MM.1S (cell line): ENCODE measurements around the gene ECHDC1.

Source experiments
- DNase-seq: peaks from one replicate; pipeline ENCODE4 v3.0.0-alpha.2; 2015
- H2AFZ ChIP-seq: fragments of 300-600 bp; sonication (generic); 2 replicates; pipeline ENCODE4 v1.6.0; 2016; ENCODE audit warnings: antibody characterized with exemption, low read length
- H3F3A ChIP-seq: fragments of 300-600 bp; sonication (generic); 2 replicates; pipeline ENCODE4 v1.6.1; 2016; ENCODE audit warnings: mild to moderate bottlenecking, antibody characterized with exemption, low read length, moderate library complexity, mixed read lengths; ENCODE audit not compliant: insufficient read depth
- H3K27ac ChIP-seq: fragments of 300-600 bp; sonication (generic); 2 replicates; pipeline ENCODE4 v1.5.1; 2016; ENCODE audit warnings: mild to moderate bottlenecking, low read length
- H3K27me3 ChIP-seq: fragments of 300-600 bp; sonication (generic); replicated peaks from 2 replicates; pipeline ENCODE4 v1.6.0; 2016; ENCODE audit warnings: low read length; ENCODE audit not compliant: insufficient read depth
- H3K36me3 ChIP-seq: fragments of 300-600 bp; sonication (generic); replicated peaks from 2 replicates; pipeline ENCODE4 v1.6.1; 2016; ENCODE audit warnings: mild to moderate bottlenecking, low read length, mixed read lengths; ENCODE audit not compliant: insufficient read depth
- H3K4me1 ChIP-seq: fragments of 300-600 bp; sonication (generic); 2 replicates; pipeline ENCODE4 v1.6.1; 2016; ENCODE audit warnings: low read length, mixed read lengths
- H3K4me2 ChIP-seq: fragments of 300-600 bp; sonication (generic); 2 replicates; pipeline ENCODE4 v1.6.0; 2016; ENCODE audit warnings: low read depth, low read length
- H3K4me3 ChIP-seq: fragments of 300-600 bp; sonication (generic); 2 replicates; pipeline ENCODE4 v1.5.1; 2016; ENCODE audit warnings: low read length, mixed read lengths
- H3K79me2 ChIP-seq: fragments of 300-600 bp; sonication (generic); 2 replicates; pipeline ENCODE4 v1.6.1; 2016; ENCODE audit warnings: mixed run types, low read length, mixed read lengths
- H3K9ac ChIP-seq: fragments of 300-600 bp; sonication (generic); 2 replicates; pipeline ENCODE4 v1.6.1; 2016; ENCODE audit warnings: low read length, mixed read lengths
- H3K9me2 ChIP-seq: fragments of 300-600 bp; sonication (generic); replicated peaks from 2 replicates; pipeline ENCODE4 v1.6.1; 2016; ENCODE audit warnings: mild to moderate bottlenecking, low read length, mixed read lengths; ENCODE audit not compliant: insufficient read depth
- H3K9me3 ChIP-seq: fragments of 300-600 bp; sonication (generic); replicated peaks from 2 replicates; pipeline ENCODE4 v1.6.1; 2016; ENCODE audit warnings: mild to moderate bottlenecking, low read length, mixed read lengths; ENCODE audit not compliant: insufficient read depth
- H4K20me1 ChIP-seq: fragments of 300-600 bp; sonication (generic); 2 replicates; pipeline ENCODE4 v1.6.1; 2016; ENCODE audit warnings: mild to moderate bottlenecking, low read length, moderate library complexity, mixed read lengths; ENCODE audit not compliant: insufficient read depth
- EZH2 ChIP-seq: fragments of 300-600 bp; sonication (generic); optimal IDR thresholded peaks from 2 replicates; pipeline ENCODE3; 2017; ENCODE audit warnings: low read depth, mild to moderate bottlenecking, antibody characterized with exemption, low read length, mixed read lengths
- EZH2phosphoT487 ChIP-seq: fragments of 300-600 bp; sonication (generic); IDR thresholded peaks from 2 replicates; pipeline ENCODE4 v1.6.1; 2018; ENCODE audit warnings: antibody characterized with exemption, low read length
- TF ChIP-seq, protein P1 (sequence below): fragments of 300-600 bp; sonication (generic); IDR thresholded peaks from 2 replicates; pipeline ENCODE4 v1.5.1; 2016; ENCODE audit warnings: antibody characterized with exemption, low read length, mixed read lengths

The ECHDC1 gene

DNA sequence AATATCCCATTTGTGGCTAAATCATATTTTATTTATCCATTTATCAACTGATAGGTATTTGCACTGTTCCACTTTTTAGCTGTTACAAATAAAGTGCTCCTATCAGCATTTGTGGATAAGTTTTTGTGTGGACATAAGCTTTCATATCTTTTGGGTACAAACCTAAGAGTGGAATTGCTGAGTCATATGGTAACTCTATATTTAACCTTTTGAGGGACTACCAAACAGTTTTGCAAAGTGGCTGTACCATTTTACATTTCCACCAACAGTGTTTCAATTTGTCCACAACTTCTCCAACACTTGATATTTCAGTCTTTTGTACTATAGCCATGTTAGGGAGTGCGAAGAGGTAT is 23.6 kb upstream of the ECHDC1 start:
- Histone ChIP-seq H3K9ac (no peak overlapping the region), H3K9me2 (no peaks in the 10 kb centered on the region), H3K36me3 (no peaks in the 10 kb centered on the region), H4K20me1 (no peaks in the 10 kb centered on the region), H3K79me2 (no peaks in the 10 kb centered on the region), H3K9me3 (no peaks in the 10 kb centered on the region), H3K4me1 (no peaks in the 10 kb centered on the region), H3K4me3 (no peak overlapping the region), H3K4me2 (no peak overlapping the region), H2AFZ (no peak overlapping the region), H3K27ac (no peak overlapping the region), H3K27me3 (no peaks in the 10 kb centered on the region), H3F3A (no peaks in the 10 kb centered on the region)
- TF ChIP-seq EZH2phosphoT487 (no peak), EZH2 (no peak)
- TF ChIP-seq, protein P1, sequence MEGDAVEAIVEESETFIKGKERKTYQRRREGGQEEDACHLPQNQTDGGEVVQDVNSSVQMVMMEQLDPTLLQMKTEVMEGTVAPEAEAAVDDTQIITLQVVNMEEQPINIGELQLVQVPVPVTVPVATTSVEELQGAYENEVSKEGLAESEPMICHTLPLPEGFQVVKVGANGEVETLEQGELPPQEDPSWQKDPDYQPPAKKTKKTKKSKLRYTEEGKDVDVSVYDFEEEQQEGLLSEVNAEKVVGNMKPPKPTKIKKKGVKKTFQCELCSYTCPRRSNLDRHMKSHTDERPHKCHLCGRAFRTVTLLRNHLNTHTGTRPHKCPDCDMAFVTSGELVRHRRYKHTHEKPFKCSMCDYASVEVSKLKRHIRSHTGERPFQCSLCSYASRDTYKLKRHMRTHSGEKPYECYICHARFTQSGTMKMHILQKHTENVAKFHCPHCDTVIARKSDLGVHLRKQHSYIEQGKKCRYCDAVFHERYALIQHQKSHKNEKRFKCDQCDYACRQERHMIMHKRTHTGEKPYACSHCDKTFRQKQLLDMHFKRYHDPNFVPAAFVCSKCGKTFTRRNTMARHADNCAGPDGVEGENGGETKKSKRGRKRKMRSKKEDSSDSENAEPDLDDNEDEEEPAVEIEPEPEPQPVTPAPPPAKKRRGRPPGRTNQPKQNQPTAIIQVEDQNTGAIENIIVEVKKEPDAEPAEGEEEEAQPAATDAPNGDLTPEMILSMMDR = no peak
- no peak for DNase-seq

DNA sequence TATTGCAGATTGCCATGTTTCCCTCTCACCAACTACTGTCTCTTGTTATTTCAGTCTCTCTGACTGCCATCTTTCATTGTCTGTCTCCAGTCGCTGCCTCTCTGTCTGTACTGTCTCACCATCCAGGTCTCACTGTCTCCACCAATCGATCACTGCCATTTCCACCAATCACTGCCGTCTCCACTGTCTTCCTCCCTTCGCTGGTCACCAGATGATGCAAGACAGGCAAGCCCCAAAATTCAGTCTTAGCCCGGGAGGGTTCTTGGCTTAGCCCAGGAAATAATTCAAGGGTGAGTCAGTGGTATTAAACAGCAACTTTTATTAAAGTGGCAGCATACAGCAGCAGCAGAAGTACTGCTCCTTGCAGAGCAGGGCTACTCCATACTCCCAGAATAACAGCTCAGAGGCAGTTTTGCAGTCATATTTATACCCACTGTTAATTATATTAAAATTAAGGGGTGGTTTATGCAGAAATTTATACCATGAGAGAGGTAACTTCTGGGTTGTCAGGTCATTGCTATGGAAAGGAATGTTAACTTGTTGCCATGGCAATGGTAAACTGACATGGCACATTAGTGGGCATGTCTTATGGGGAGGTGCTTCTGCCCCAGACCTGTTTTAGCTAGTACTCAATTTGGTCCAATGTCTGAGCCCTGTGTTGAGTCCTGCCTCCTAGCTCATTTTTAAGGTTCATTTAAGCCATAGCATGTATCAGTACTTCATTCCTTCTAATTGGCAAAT is 23.0 kb upstream of the ECHDC1 start:
- no peak overlapping the region for H3K4me2 ChIP-seq
- no peak overlapping the region for H3K9ac ChIP-seq
- H3K36me3 ChIP-seq = no peaks in the 10 kb centered on the region
- H3F3A ChIP-seq = no peaks in the 10 kb centered on the region
- no peak for DNase-seq
- no peak overlapping the region for H2AFZ ChIP-seq
- no peaks in the 10 kb centered on the region for H3K4me1 ChIP-seq
- no peak overlapping the region for H3K27ac ChIP-seq
- H3K9me3 ChIP-seq = no peaks in the 10 kb centered on the region
- H3K79me2 ChIP-seq = no peaks in the 10 kb centered on the region
- H4K20me1 ChIP-seq = no peaks in the 10 kb centered on the region
- no peaks in the 10 kb centered on the region for H3K9me2 ChIP-seq
- no peaks in the 10 kb centered on the region for H3K27me3 ChIP-seq
- TF ChIP-seq, protein P1 = no peak
- TF ChIP-seq EZH2 (no peak), EZH2phosphoT487 (no peak)
- H3K4me3 ChIP-seq = no peak overlapping the region

DNA sequence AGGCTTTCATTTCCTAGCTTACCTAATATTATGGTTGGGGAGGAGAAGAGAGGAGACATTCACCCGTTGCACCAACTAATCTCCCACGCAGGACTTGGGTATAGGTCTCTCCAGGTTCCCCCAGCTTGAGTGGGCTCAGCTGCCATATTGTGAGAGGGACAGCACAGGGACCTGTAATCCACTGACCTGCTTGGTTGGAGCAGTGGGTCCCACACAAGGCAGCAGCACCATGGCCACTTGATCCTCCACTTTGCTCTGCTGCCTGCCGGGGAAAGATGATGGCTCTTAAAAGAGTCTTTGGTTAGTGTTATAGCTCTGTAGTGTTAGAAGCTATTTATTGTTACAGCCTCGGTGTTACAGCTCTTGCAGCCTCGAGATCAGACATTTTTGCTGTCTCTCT is 22.5 kb upstream of the ECHDC1 start:
- no peaks in the 10 kb centered on the region for H3F3A ChIP-seq
- H2AFZ ChIP-seq = no peak overlapping the region
- TF ChIP-seq, protein P1 = no peak
- no peaks in the 10 kb centered on the region for H3K9me2 ChIP-seq
- H3K36me3 ChIP-seq = no peaks in the 10 kb centered on the region
- no peak overlapping the region for H3K4me3 ChIP-seq
- no peak overlapping the region for H3K4me2 ChIP-seq
- no peaks in the 10 kb centered on the region for H4K20me1 ChIP-seq
- no peaks in the 10 kb centered on the region for H3K27me3 ChIP-seq
- H3K27ac ChIP-seq = no peak overlapping the region
- H3K4me1 ChIP-seq = no peaks in the 10 kb centered on the region
- no peaks in the 10 kb centered on the region for H3K9me3 ChIP-seq
- DNase-seq = no peak
- no peak overlapping the region for H3K9ac ChIP-seq
- no peaks in the 10 kb centered on the region for H3K79me2 ChIP-seq
